ENCODE measurements around the gene AFM. TPM values are rescaled to one million over a fixed set of nuclear protein-coding genes. Genes with fewer than 3 reads are reported as not detected.

Gene AFM
- total RNA-seq, 1 experiment from 2014 or later: not detected

GRCh38 chr4:73433140-73433539 is 48.4 kb upstream of the AFM start:
- ChIA-PET CTCF (no interaction called here), POLR2A (ENCODE audit: unreplicated experiment) (no interaction called here)
- Histone ChIP-seq H3K9me3 (ENCODE audit: insufficient read depth, low read depth) (no peaks in the 10 kb centered on the region; the same call in 1 of the 2 replicates), H4K20me1 (ENCODE audit: insufficient read depth) (no peaks in the 10 kb centered on the region), H3K36me3 (ENCODE audit: low read depth) (no peaks in the 10 kb centered on the region), H2AFZ (no peak overlapping the region), H3K27me3 (ENCODE audit: insufficient read depth, low read depth) (no peaks in the 10 kb centered on the region), H3K4me1 (replicated peaks; ENCODE audit: insufficient read depth) (no peaks in the 10 kb centered on the region), H3K9me2 (ENCODE audit: insufficient read depth) (no peaks in the 10 kb centered on the region; the same call in 1 of the 2 replicates), H3F3A (ENCODE audit: insufficient read depth, low read depth) (no peaks in the 10 kb centered on the region), H3K4me3 (no peak overlapping the region), H3K79me2 (ENCODE audit: low read depth) (no peaks in the 10 kb centered on the region), H3K27ac (no peak overlapping the region), H3K4me2 (no peak overlapping the region)
- intact Hi-C loops (cut with micrococcal nuclease; ENCODE audit: unreplicated experiment): no loop called here
- TF ChIP-seq EZH2 (IDR thresholded peaks at IDR 0.05; ENCODE audit: low read depth) (no peak), CTCF (conservative IDR thresholded peaks at IDR 0.05) (no peak)
- no peak for DNase-seq
- BruUV-seq (replicated peaks): no TSS peak

GRCh38 chr4:73434311-73434710 is 47.2 kb upstream of the AFM start:
- DNase-seq: no peak
- Histone ChIP-seq H3K9me2 (ENCODE audit: insufficient read depth) (no peaks in the 10 kb centered on the region; the same call in 1 of the 2 replicates), H4K20me1 (ENCODE audit: insufficient read depth) (no peaks in the 10 kb centered on the region), H3K4me3 (no peak overlapping the region), H3K9me3 (ENCODE audit: insufficient read depth, low read depth) (no peaks in the 10 kb centered on the region; the same call in 1 of the 2 replicates), H3K4me2 (no peak overlapping the region), H3K79me2 (ENCODE audit: low read depth) (no peaks in the 10 kb centered on the region), H3K27me3 (ENCODE audit: insufficient read depth, low read depth) (no peaks in the 10 kb centered on the region), H3F3A (ENCODE audit: insufficient read depth, low read depth) (no peaks in the 10 kb centered on the region), H2AFZ (no peak overlapping the region), H3K4me1 (replicated peaks; ENCODE audit: insufficient read depth) (no peaks in the 10 kb centered on the region), H3K27ac (no peak overlapping the region), H3K36me3 (ENCODE audit: low read depth) (no peaks in the 10 kb centered on the region)
- intact Hi-C loops (cut with micrococcal nuclease; ENCODE audit: unreplicated experiment): no loop called here
- TF ChIP-seq EZH2 (IDR thresholded peaks at IDR 0.05; ENCODE audit: low read depth) (no peak), CTCF (conservative IDR thresholded peaks at IDR 0.05) (peak; percentile 53)
- BruUV-seq (replicated peaks): no TSS peak
- CTCF ChIA-PET: no interaction called here
- POLR2A ChIA-PET (ENCODE audit: unreplicated experiment): no interaction called here

- H3K9me2 ChIP-seq (ENCODE audit: insufficient read depth): no peaks in the 10 kb centered on the region; the same call in 1 of the 2 replicates
These were observed 45.6 kb upstream of the AFM start, which contains the start of gene AFP for GRCh38 chr4:73435984-73436383. TSS of gene AFP (plus strand) at chr4:73436221. CDS start at chr4:73436263, 42 bp downstream.

More at GRCh38 chr4:73435984-73436383, 45.6 kb upstream of the AFM start, which contains the start of gene AFP:
- no peak within 1 kb of the TSS for H3K27ac ChIP-seq
- no peaks in the 10 kb centered on the region for H3K79me2 ChIP-seq (ENCODE audit: low read depth)
- TF ChIP-seq CTCF (conservative IDR thresholded peaks at IDR 0.05) (no peak), EZH2 (IDR thresholded peaks at IDR 0.05; ENCODE audit: low read depth) (no peak)
- H3K27me3 ChIP-seq (ENCODE audit: insufficient read depth, low read depth): no peaks in the 10 kb centered on the region
- no peak for DNase-seq
- no peaks in the 10 kb centered on the region for H3F3A ChIP-seq (ENCODE audit: insufficient read depth, low read depth)
- H4K20me1 ChIP-seq (ENCODE audit: insufficient read depth): no peaks in the 10 kb centered on the region
- BruUV-seq (replicated peaks): no TSS peak
- H3K4me1 ChIP-seq (replicated peaks; ENCODE audit: insufficient read depth): no peaks in the 10 kb centered on the region
- no peak within 1 kb of the TSS for H3K4me2 ChIP-seq
- intact Hi-C loops (cut with micrococcal nuclease; ENCODE audit: unreplicated experiment): no loop called here
- ChIA-PET POLR2A (ENCODE audit: unreplicated experiment) (no interaction called here), CTCF (no interaction called here)
- no peak within 1 kb of the TSS for H2AFZ ChIP-seq
- H3K36me3 ChIP-seq (ENCODE audit: low read depth): no peaks in the 10 kb centered on the region
- H3K4me3 ChIP-seq: no peak within 1 kb of the TSS
- no peaks in the 10 kb centered on the region; the same call in 1 of the 2 replicates for H3K9me3 ChIP-seq (ENCODE audit: insufficient read depth, low read depth)

Data from PC-9 (cell line).